Activated effector memory CD4-positive, alpha-beta T cell treated with Interleukin-2 at 50 U/mL for 16 hours (primary cell): ENCODE results near the gene LRFN3.
"Not testable (repeated sequence)": the region's sequence is repeated elsewhere in the genome, so short reads cannot be mapped to it uniquely, and the experiment has no call there.

Source experiments
- DNase-seq: peaks from one replicate; pipeline ENCODE4 v3.0.0-alpha.2; 2020

The LRFN3 gene

GRCh38 chr19:35935911-35936737 is at the start of gene LRFN3:
Gene LRFN3 (plus strand): TSS chr19:35936374. CDS start chr19:35939426, 3,052 bp downstream.
- peak; percentile 42 for DNase-seq

GRCh38 chr19:35887197-35887596 is 49.0 kb upstream of the LRFN3 start:
- DNase-seq = no peak

DNA sequence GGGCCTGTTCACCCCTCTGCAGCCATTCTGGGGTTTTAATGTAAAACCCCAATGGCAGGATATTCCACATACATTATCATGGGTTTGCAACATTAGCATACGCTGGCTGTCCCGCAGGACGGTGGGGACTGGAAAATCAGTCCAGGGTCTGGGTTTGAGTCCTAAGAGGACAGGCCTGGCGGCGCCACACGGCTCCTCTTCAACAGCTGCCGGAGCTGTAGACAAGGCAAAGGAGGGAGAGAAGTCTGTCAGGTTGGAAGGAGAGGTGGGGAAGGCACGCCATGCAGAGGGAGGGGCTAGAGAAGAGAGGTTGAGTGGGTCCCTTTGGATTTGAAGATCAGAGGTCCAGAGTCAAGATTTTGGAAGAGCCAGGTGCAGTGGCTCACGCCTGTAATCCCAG is 47.8 kb upstream of the LRFN3 start:
- no peak for DNase-seq

GRCh38 chr19:35889370-35890112 is 46.6 kb upstream of the LRFN3 start:
- no peak for DNase-seq

DNA sequence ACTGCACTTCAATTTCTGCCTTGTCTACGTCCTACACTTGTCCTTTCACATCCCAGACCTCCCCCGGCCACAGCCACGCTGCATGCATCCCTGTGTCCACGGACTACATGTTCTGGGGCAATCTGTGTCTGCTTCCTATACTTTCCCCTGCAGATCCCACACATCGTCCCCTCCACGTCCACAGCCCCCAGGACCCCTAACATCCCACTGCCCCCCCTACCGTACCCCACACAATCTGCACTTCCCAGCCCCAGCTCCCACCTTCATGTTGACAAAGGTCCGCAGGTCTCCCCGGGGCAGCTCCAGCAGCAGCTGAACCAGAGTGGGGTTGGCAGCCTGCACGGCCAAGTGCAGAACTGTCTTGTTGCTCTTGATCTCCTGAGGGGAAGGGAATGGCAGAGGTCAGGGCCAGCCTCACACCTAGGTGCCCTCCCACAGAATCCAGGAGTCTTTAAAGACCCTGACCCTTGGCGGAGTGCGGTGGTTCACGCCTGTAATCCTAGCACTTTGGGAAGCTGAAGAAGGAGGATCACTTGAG is 46.0 kb upstream of the LRFN3 start:
- DNase-seq = no peak

DNA sequence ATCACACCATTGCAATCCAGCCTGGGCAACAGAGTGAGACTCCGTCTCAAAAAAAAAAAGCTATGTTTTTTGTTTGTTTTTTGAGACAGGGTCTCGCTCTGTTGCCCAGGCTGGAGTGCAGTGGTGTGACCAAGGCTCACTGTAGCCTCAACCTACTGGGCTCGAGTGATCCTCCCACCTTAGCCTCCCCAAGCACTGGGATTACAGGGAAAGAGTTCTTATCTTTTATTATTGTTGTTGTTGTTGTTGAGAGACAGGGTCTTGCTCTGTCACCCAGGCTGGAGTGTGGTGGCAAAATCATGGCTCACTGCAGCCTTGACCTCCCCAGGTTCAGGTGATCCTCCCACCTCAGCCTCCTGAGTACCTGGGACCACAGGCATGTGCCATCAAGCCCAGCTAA is 44.4 kb upstream of the LRFN3 start:
- not testable (repeated sequence) for DNase-seq

DNA sequence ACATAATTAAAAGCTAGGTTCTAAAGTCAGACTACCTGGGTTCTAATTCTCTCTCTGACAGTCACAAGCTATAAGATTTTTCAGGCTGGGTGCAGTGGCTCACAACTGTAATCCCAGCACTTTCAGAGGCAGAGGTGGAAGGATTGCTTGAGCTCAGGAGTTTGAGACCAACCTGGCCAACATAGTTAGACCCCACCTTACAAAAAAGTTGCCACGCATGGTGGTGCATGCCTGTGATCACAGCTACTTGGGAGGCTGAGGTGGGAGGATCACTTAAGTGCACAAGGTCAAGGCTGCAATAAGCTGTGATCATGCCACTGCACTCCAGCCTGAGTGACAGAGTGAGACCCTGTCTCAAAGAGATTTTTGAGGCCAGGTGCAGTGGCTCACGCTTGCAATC is 41.8 kb upstream of the LRFN3 start:
- no peak for DNase-seq

GRCh38 chr19:35895911-35896642 is 40.1 kb upstream of the LRFN3 start:
- no peak for DNase-seq

- no peak for DNase-seq
Observed at GRCh38 chr19:35896643-35897040, 39.5 kb upstream of the LRFN3 start.

DNA sequence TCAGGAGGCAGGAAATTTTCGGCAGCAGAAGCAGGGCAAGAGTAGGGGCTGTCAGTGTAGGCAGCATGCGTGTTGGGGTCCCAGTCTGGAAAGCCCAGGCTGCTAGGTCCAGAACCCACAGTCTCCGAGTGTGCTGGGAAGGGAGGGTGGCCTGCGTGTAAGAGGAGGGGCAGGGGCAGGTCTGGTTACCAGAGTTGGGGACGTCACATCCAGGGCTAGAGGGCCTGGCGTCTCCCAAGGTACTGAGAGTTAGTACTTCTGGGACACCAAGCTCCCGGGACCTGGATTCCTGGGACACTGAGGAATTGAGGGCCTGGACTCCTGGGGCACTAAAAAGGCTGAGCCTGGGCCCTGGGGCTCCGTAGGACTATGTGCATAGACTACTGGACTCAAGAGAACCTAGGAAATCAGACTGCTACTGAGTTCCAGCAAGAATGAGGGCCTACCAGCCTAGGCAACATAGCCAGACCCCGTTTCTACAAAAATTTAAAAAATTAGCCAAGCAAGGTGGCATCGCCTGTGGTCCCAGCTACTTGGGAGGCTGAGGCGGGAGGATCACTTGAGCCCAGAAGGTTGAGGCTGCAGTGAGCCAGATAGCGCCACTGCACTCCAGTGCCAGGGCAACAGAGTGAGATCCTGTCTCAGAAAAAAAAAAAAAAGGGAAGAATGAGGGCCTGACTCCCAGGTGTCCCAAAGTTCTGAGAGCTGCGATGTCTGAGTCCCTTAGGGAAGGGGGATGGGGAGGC is 38.3 kb upstream of the LRFN3 start:
- no peak for DNase-seq

DNA sequence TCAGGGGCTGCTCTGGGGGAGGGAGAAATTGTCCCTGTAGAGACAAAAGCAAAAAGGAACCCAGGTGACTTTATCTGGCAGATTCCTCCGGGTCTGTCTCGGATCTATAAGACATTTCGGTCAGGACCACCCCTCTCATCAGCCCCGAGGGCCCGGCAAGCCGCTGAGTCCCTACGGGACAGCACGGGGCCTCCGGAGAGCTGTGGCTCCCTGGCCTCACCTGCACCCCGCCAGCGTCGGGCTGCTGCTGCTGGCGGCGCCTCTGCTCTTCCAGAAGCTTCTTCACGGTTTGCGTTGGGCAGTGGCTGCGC is 37.7 kb upstream of the LRFN3 start:
- DNase-seq = no peak

- DNase-seq = peak; percentile 79
Observed at GRCh38 chr19:35899547-35900214, 36.5 kb upstream of the LRFN3 start.

GRCh38 chr19:35901055-35901644 is 35.0 kb upstream of the LRFN3 start:
- DNase-seq = no peak

DNA sequence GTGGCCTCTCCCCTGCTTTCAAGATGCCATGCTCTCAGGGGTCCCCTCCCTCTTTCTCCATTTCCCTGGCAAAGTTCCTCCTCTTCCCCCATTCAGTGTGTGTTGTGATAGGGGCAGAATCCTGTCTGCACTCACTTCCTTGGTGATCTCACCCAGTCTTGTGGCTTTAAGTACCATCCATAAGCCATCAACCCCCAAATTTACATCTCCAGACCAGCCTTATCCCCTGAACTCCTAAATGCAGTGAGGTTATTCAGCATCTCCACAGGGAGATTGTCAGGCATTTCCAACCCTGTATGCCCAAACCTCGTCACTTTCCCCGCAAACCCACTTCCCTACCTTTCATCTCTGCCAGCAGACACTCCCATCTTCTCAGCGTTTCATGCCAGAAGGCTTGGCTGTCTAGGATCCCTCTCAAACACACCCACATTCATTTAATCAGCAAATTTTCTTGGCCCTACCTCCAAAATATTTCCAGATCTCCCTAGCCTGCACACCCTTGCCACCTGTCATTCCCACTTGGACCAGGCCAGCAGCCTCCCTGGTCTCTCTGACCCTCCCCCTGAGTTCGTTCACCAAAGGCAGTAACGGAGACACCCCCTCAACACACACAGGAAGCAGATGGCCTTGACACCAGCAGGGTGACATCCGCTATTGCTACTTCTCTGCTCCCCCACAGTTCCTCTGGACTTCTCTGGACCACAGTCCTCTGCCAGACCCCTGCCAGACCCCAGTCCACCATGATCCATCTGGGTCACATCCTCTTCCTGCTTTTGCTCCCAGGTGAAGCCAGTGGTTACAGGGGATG is 34.1 kb upstream of the LRFN3 start, which contains the start of gene HCST:
TSS of gene HCST (plus strand) at position 676 of the 808 bp plus-strand sequence. CDS start at position 741, 65 bp downstream.
- DNase-seq = peak; percentile 43

GRCh38 chr19:35902870-35903475 is 33.2 kb upstream of the LRFN3 start:
- DNase-seq = no peak

- peak; percentile 88 for DNase-seq
Observed at GRCh38 chr19:35903550-35904179, 32.5 kb upstream of the LRFN3 start.

DNA sequence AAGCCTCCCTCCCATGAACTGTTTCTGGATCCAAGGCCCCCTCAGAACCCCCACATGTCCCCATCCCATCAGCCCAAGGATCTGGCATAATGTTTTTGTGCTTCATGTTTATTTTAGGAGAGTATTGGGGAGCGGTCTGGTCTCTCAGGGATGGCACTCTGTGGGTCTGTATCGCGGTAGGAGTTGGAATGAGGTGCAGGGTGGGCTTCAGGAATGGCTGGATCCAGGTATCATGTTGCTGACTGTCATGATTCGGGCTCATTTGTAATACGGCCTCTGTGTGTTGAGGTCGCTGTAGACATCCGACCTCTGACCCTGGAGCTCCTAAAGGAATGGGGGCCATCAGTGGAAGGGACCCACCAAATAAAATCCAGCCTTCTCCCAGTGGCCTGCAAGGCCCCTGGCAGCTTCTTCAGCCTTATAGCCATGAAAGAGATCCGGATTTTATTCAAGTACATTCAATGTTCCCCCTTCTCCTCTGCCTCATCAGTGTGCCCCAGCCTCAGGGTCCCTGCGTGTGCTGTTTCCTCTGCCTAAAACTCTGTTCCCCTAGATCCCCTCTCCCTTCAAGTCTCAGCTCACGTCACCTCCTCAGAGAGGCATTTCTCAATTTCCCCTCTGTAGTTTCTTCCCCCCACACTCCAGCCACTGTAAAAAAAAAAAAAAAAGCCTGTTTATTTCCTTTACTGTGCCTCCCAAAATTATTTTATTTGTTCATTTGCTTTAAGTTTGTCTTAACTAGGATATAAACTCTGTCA is 31.7 kb upstream of the LRFN3 start:
- no peak for DNase-seq

DNA sequence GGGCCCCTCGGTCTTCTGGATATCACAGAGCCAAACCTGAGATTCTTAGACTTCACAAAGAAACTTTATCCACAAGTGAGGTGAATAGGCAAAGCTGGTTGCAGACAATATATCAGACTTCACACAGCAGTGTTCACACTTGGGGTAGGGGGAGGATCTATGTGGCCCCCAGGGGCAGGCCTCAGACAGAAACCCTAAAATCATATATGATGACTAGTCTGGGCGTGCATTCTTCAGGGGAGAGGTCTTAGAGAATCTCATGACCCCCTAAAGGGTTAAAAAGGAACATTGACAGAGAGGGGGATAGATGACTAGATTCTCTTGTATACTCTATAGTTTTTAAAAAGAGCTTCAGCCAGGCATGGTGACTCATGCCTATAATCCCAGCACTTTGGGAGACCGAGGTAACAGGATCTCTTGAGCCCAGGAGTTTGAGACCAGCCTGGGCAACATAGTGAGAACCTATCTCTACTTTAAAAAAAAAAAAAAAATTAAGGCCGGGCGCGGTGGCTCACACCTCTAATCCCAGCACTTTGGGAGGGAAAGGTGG is 30.9 kb upstream of the LRFN3 start:
- DNase-seq = no peak

- DNase-seq = no peak
Observed at GRCh38 chr19:35907377-35907745, 28.8 kb upstream of the LRFN3 start.
